Measurements from ENCODE around the gene HECA. TPM values are rescaled to one million over a fixed set of nuclear protein-coding genes. Genes with fewer than 3 reads are reported as not detected.

The HECA gene
- polyA plus RNA-seq, 3 donors: 2.1 to 28.7 (median 3.3) TPM

- Histone ChIP-seq H2AFZ (ENCODE audit: insufficient read depth, low read depth, low read length, poor library complexity, severe bottlenecking) (no peak overlapping the region), H4K20me1 (ENCODE audit: insufficient read depth, low read length) (peaks cover 29% of the 10 kb centered on the region), H3K27ac (ENCODE audit: low read depth in 1 of 2, low read length in 2 of 2) (peak overlapping the region in 1 of 2 donors; percentile 96), H3K9me3 (replicated peaks in 1 of 2; ENCODE audit: control insufficient read depth in 1 of 2, insufficient read depth in 1 of 2, low read length in 2 of 2) (no peaks in the 10 kb centered on the region), H3K4me2 (replicated peaks; ENCODE audit: extremely low read depth, low read length, poor library complexity, severe bottlenecking) (no peak overlapping the region), H3K4me1 (ENCODE audit: control insufficient read depth in 1 of 2, insufficient read depth in 2 of 2, low read length in 2 of 2) (peaks cover 51 to 65% of the 10 kb centered on the region in 2 donors), H3K9ac (ENCODE audit: insufficient read depth, low read length, poor library complexity, severe bottlenecking) (no peak overlapping the region), H3K36me3 (replicated peaks in 1 of 2; ENCODE audit: control insufficient read depth in 1 of 2, insufficient read depth in 2 of 2, low read length in 2 of 2) (no peaks in the 10 kb centered on the region), H3K27me3 (ENCODE audit: control insufficient read depth in 2 of 2, insufficient read depth in 2 of 2, low read length in 2 of 2) (no peaks in the 10 kb centered on the region), H3K4me3 (replicated peaks in 1 of 3; ENCODE audit: low read depth in 2 of 3, low read length in 3 of 3) (no peak overlapping the region), H3K79me2 (ENCODE audit: insufficient read depth, low read length) (peaks cover 34% of the 10 kb centered on the region)
- DNase-seq: no peak
- Mint-ChIP-seq H3K27me3 (ENCODE audit: low read depth in 3 of 3) (peaks cover 0 to 6% (median 0%) of the 10 kb centered on the region in 3 donors), H3K4me1 (peaks cover 59% of the 10 kb centered on the region), H3K4me3 (no peak overlapping the region), H3K27ac (peak overlapping the region; percentile 73 to 97 (median 94)), H3K9me3 (peaks cover 2 to 12% (median 5%) of the 10 kb centered on the region in 7 donors), H3K36me3 (peaks cover 14 to 15% of the 10 kb centered on the region in 2 donors)
- intact Hi-C loops (cut with micrococcal nuclease): loop anchor here (10.0 kb wide), 4 partner anchors 109 to 631 kb away; partner anchors contain the start of genes ABRACL (in 1 of the 2), CCDC28A (in 1 of the 2) and CITED2 (in 1 of the 2)
- TF ChIP-seq CTCF (IDR thresholded peaks at IDR 0.05): no peak
These were observed 850 bp upstream of the HECA start for GRCh38 chr6:139134064-139134395.

GRCh38 chr6:139135578-139136545 is 982 bp downstream of the HECA start:
- intact Hi-C loops (cut with micrococcal nuclease): loop anchor here (5.0 to 10.0 kb wide), 7 partner anchors 36 to 629 kb away; partner anchors contain the start of genes ABRACL (in 2 of the 2), CITED2 (in 2 of the 2) and CCDC28A (in 1 of the 2)
- H3K4me3 Mint-ChIP-seq: peak overlapping the region; percentile 93 to 96
- WGBS (ENCODE audit: insufficient coverage): under 1% methylated on average over 71 of the region's 76 CpGs

More at GRCh38 chr6:139135578-139136545, 982 bp downstream of the HECA start:
- Mint-ChIP-seq H3K4me1 (peaks cover 68% of the 10 kb centered on the region), H3K9me3 (peaks cover 2 to 12% (median 5%) of the 10 kb centered on the region in 7 donors), H3K27ac (peak overlapping the region; percentile 97 to 99 (median 98)), H3K36me3 (peaks cover 16 to 20% of the 10 kb centered on the region in 2 donors), H3K27me3 (ENCODE audit: low read depth in 3 of 3) (peaks cover 0 to 4% (median 0%) of the 10 kb centered on the region in 3 donors)
- peaks cover 47% of the 10 kb centered on the region for H4K20me1 ChIP-seq (ENCODE audit: insufficient read depth, low read length)
- peak; percentile 69 to 79 (median 72) for DNase-seq
- H3K9me3 ChIP-seq (replicated peaks in 1 of 2; ENCODE audit: control insufficient read depth in 1 of 2, insufficient read depth in 1 of 2, low read length in 2 of 2): no peaks in the 10 kb centered on the region
- peaks cover 51 to 69% of the 10 kb centered on the region in 2 donors for H3K4me1 ChIP-seq (ENCODE audit: control insufficient read depth in 1 of 2, insufficient read depth in 2 of 2, low read length in 2 of 2)
- H3K79me2 ChIP-seq (ENCODE audit: insufficient read depth, low read length): peaks cover 53% of the 10 kb centered on the region
- H3K9ac ChIP-seq (ENCODE audit: insufficient read depth, low read length, poor library complexity, severe bottlenecking): peak overlapping the region; percentile 94
- peak; percentile 15 for TF ChIP-seq CTCF (IDR thresholded peaks at IDR 0.05)
- peak overlapping the region; percentile 22 for H2AFZ ChIP-seq (ENCODE audit: insufficient read depth, low read depth, low read length, poor library complexity, severe bottlenecking)
- H3K4me2 ChIP-seq (replicated peaks; ENCODE audit: extremely low read depth, low read length, poor library complexity, severe bottlenecking): peak overlapping the region; percentile 76
- peak overlapping the region; percentile 77 to 94 (median 86) for H3K4me3 ChIP-seq (replicated peaks in 1 of 3; ENCODE audit: low read depth in 2 of 3, low read length in 3 of 3)
- H3K27ac ChIP-seq (ENCODE audit: low read depth in 1 of 2, low read length in 2 of 2): peak overlapping the region; percentile 96
- peaks cover 0 to 6% of the 10 kb centered on the region in 2 donors for H3K36me3 ChIP-seq (replicated peaks in 1 of 2; ENCODE audit: control insufficient read depth in 1 of 2, insufficient read depth in 2 of 2, low read length in 2 of 2)
- H3K27me3 ChIP-seq (ENCODE audit: control insufficient read depth in 2 of 2, insufficient read depth in 2 of 2, low read length in 2 of 2): no peaks in the 10 kb centered on the region
